C4-2B (cell line): Measurements from ENCODE around the gene FERMT3.

ENCODE experiments used
- CTCF ChIP-seq: fragments of 450-650 bp; conservative IDR thresholded peaks from 2 replicates; pipeline ENCODE4 v1.5.1; 2017; ENCODE audit warnings: mild to moderate bottlenecking
- ZFX ChIP-seq: fragments of 450-650 bp; IDR thresholded peaks from 2 replicates; pipeline ENCODE4 v1.6.1; 2017

- no peak for TF ChIP-seq CTCF
- TF ChIP-seq ZFX = no peak
Measured at GRCh38 chr11:64260147-64260708, 53.7 kb downstream of the FERMT3 start.
